GM12801 (cell line): ENCODE results near the gene RPL26.

Experiments used
- CTCF ChIP-seq: IDR thresholded peaks from one replicate; pipeline ENCODE4 v1.5.1; 2011; ENCODE audit warnings: control low read depth; ENCODE audit not compliant: insufficient read length; ENCODE audit errors: extremely low read depth

The RPL26 gene

GRCh38 chr17:8383143-8383822, at the start of gene RPL26:
TSS of gene RPL26 (minus strand) at chr17:8383193. CDS start at chr17:8382310, 883 bp downstream.
- peak; percentile 14 for TF ChIP-seq CTCF

GRCh38 chr17:8430966-8431365, 48.0 kb upstream of the RPL26 start:
- TF ChIP-seq CTCF = no peak

- no peak for TF ChIP-seq CTCF
Measured at GRCh38 chr17:8426802-8427201, 43.8 kb upstream of the RPL26 start.

GRCh38 chr17:8426094-8426720, 43.2 kb upstream of the RPL26 start:
- no peak for TF ChIP-seq CTCF

- no peak for TF ChIP-seq CTCF
Measured at GRCh38 chr17:8421571-8421970, 38.6 kb upstream of the RPL26 start.

- TF ChIP-seq CTCF = no peak
Measured at GRCh38 chr17:8420041-8420934, 37.3 kb upstream of the RPL26 start.

GRCh38 chr17:8419305-8419704, 36.3 kb upstream of the RPL26 start:
- TF ChIP-seq CTCF = no peak
